ENCODE results near the gene NOX4.
"Not testable (repeated sequence)": the region's sequence is repeated elsewhere in the genome, so short reads cannot be mapped to it uniquely, and the experiment has no call there.

- TF ChIP-seq CTCF, POLR2A, POLR2AphosphoS5 (IDR thresholded peaks at IDR 0.05): not testable (repeated sequence)
Observed at GRCh38 chr11:89354513-89354912, 136.7 kb downstream of the NOX4 start.
